Epithelial cell of esophagus (primary cell): ENCODE measurements around the gene ACVR1C.
"Not testable (repeated sequence)": the region's sequence is repeated elsewhere in the genome, so short reads cannot be mapped to it uniquely, and the experiment has no call there.

ENCODE experiments used
- DNase-seq: peaks from one replicate; pipeline ENCODE4 v3.0.0; 2010; ENCODE audit warnings: low read depth
- H3K4me3 ChIP-seq: 2 replicates; pipeline ENCODE4 v1.5.1; 2011; ENCODE audit warnings: mild to moderate bottlenecking, low read length, control low read depth
- TF ChIP-seq, protein P1 (sequence below): IDR thresholded peaks from 2 replicates; pipeline ENCODE4 v1.5.1; 2011; ENCODE audit warnings: low read depth, mild to moderate bottlenecking, low read length, control low read depth, inconsistent platforms; ENCODE audit not compliant: insufficient read depth; ENCODE audit errors: missing control alignments

Gene ACVR1C

DNA sequence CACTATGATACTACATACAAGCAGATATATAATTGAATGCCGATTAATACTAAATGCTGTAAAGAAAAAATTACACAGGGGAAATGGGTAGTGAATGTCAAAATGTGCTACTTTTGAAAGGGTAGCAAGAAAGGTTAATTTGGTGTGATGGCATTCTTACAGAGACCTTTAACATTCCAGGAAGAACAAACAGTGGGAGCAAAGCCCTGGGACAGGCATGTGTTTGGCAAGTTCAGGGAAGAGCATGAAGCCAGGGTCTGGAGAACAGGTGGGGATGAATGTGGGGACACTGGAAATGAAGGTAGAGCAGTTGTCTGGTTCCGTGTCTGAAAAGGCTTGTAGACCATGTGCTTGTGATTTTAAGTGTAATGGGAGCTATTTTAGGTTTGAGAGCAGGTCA, 102.6 kb downstream of the ACVR1C start:
- H3K4me3 ChIP-seq, result no peak overlapping the region
- DNase-seq, result no peak
- TF ChIP-seq, protein P1, sequence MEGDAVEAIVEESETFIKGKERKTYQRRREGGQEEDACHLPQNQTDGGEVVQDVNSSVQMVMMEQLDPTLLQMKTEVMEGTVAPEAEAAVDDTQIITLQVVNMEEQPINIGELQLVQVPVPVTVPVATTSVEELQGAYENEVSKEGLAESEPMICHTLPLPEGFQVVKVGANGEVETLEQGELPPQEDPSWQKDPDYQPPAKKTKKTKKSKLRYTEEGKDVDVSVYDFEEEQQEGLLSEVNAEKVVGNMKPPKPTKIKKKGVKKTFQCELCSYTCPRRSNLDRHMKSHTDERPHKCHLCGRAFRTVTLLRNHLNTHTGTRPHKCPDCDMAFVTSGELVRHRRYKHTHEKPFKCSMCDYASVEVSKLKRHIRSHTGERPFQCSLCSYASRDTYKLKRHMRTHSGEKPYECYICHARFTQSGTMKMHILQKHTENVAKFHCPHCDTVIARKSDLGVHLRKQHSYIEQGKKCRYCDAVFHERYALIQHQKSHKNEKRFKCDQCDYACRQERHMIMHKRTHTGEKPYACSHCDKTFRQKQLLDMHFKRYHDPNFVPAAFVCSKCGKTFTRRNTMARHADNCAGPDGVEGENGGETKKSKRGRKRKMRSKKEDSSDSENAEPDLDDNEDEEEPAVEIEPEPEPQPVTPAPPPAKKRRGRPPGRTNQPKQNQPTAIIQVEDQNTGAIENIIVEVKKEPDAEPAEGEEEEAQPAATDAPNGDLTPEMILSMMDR, result no peak

DNA sequence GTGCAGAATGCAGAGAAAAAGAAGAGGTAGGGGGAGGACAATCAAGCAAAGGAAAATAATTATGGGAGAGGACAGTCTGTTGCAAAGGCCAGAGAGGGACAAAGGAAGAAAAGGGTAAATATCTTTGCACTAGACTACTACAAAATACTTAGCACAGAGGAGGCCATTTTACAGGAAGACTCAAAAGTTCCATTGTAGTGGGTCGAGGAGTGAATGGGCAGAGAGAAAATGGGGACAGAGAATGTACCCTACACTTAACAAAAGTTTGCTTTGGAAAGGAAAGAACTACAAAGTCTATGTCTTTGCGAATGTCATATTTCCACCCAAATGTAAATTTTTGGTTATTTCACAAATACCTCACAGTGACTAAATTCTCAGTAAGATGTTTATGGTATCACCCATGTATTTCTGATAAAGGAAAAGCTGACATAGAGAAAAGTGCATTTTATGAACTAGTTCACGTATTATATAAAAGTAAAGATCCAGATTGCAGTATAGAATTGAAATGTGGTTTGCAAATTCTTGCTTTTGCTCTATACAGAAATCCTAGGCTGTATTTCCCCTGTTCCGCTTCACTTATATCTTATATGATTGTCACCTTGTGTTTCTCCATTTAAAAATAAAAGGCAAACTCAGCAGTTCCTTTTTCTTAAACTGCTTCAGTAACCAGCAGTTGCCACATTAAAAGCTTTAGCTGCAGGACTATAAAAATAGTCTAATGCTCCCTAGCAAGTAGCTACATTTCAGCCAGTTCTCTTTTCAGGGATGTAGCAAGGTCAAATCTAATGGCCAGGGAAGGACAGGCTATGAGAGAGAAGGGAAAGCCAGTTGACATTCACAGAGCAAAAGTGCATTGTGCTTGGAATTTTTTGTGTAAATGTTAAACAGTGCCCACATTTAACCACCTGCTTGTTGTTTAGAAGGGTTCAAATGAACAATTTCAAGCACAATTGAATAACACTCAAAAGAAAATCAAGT, 105.1 kb downstream of the ACVR1C start:
- H3K4me3 ChIP-seq, result no peak overlapping the region
- TF ChIP-seq, protein P1, result no peak
- no peak for DNase-seq

DNA sequence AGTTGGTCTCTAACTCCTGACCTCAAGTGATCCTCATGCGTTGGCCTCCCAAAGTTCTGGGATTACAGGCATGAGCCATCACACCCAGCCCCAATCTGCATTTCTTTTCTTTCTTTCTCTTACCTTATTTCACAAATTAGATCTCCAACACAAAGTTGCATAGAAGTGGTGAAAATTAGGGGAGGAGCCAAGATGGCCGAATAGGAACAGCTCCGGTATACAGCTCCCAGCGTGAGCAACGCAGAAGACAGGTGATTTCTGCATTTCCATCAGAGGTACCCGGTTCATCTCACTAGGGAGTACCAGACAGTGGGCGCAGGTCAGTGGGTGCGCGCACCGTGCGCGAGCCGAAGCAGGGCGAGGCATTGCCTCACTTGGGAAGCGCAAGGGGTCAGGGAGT, 113.7 kb downstream of the ACVR1C start:
- H3K4me3 ChIP-seq, DNase-seq: not testable (repeated sequence)

DNA sequence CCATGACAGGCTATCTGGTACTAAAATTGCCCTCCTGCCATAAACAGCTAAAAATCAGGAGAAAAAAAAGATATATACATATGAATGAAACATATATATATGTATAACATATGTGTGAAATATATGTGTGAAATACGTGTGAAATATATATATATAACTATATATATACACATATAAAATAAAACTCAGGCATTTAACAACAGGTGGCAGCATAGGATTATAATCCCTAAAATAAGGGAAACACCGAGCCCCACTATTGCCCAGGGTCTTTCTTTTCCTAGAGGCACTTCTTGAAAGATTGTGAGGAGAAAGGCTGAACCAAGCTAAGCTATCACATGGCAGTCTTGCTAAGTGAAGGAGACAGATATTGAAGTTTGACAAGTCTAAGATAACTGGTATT, 118.9 kb downstream of the ACVR1C start:
- no peak overlapping the region for H3K4me3 ChIP-seq
- no peak for DNase-seq
- TF ChIP-seq, protein P1, result no peak

DNA sequence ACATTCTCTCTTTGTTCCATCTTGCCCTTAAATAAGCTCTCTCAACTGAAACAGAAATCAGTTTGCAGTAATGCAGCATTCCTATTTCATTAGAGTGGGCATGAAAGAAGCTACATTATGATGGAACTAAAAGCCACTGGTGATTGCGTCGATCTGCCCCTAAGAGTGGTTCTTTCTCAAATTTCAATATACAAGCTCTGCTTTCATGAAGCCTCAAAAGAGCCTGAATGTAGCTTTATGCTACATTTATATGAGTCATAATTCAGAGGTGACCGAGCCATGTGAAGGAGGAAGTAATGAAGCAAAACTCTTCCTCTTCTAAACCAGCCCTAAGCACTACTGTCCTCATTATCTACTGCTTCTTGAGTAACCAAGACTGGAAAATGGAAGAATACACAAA, 120.0 kb downstream of the ACVR1C start:
- TF ChIP-seq, protein P1, result no peak
- DNase-seq, result peak; percentile 21
- H3K4me3 ChIP-seq, result no peak overlapping the region

DNA sequence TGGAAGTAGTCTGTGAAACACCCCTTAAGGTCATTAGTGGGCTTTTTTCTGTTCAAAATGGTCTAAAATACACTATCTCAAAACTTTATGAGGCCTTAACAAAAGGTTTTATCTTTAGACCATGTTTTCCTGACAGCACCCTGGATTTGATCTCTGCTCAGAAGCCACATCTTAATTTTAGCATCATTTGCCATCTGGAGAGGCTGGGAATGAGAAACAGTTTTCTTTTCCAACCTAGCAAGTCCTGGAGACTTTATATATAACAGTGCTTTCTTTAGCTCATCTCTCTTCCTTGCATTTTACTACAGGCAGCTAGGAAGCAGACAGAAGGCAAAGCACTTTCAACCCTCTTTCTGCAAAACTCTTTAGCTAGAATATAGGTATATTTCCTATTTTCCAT, 122.1 kb downstream of the ACVR1C start:
- TF ChIP-seq, protein P1, result no peak
- no peak for DNase-seq
- H3K4me3 ChIP-seq, result no peak overlapping the region

DNA sequence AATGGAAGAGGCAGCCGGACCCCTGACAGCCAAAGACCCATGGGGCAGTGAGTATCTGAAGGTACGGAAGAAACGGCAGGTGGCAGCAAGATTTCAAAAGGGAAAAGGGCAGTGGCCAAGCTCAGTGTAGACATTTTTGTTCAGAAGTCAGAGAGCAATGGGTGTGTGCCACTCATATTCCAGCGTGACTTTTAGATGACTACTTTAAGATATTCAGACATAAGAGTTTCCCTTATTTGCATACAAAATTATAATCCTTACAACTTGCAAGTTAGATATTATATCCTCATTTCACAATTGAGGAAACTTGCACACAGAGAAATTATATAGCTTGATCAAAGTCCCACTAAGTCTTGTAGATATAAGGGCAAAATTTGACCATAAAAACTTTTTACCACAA, 124.0 kb downstream of the ACVR1C start:
- no peak for DNase-seq
- H3K4me3 ChIP-seq, result no peak overlapping the region
- TF ChIP-seq, protein P1, result no peak
